ENCODE results near the gene NEFH. TPM values are rescaled to one million over a fixed set of nuclear protein-coding genes. Genes with fewer than 3 reads are reported as not detected.

Gene NEFH
- total RNA-seq, 1 experiment from 2014 or later, result 5.7 TPM

GRCh38 chr22:29433856-29434255, 46.2 kb upstream of the NEFH start:
- H3K27me3 Mint-ChIP-seq (ENCODE audit: low read depth), result peaks cover 13% of the 10 kb centered on the region
- Histone ChIP-seq H2BK15ac (ENCODE audit: low read depth, low read length) (no peak overlapping the region), H3K79me2 (ENCODE audit: insufficient read depth, low read length) (no peaks in the 10 kb centered on the region), H3K9ac (ENCODE audit: extremely low read depth, insufficient read length, low read length) (no peak overlapping the region), H2BK20ac (ENCODE audit: low read depth, low read length, poor library complexity, severe bottlenecking) (no peak overlapping the region), H3K23ac (ENCODE audit: insufficient read length, low read depth, low read length) (no peak overlapping the region), H3K79me1 (ENCODE audit: insufficient read depth, low read depth, low read length, poor library complexity, severe bottlenecking) (no peaks in the 10 kb centered on the region), H3K4me1 (ENCODE audit: insufficient read depth, low read length) (0 out of 2 replicates have a peak, but pooled peaks cover 3% of the 10 kb centered on the region), H3K56ac (ENCODE audit: insufficient read length, low read depth, low read length) (no peak overlapping the region), H3K23me2 (ENCODE audit: insufficient read length, low read depth, low read length, poor library complexity, severe bottlenecking) (no peaks in the 10 kb centered on the region), H2BK5ac (ENCODE audit: insufficient read length, low read length) (no peak overlapping the region), H3K4ac (ENCODE audit: low read depth, low read length) (no peak overlapping the region), H3K27me3 (ENCODE audit: insufficient read depth, low read length) (no peaks in the 10 kb centered on the region), H3K18ac (ENCODE audit: insufficient read length, low read depth, low read length) (no peak overlapping the region), H3K27ac (ENCODE audit: insufficient read length, low read depth, low read length) (no peak overlapping the region), H4K8ac (replicated peaks; ENCODE audit: insufficient read length, low read depth, low read length) (no peak overlapping the region), H4K20me1 (ENCODE audit: control insufficient read depth, insufficient read depth, insufficient read length) (no peaks in the 10 kb centered on the region), H4K5ac (ENCODE audit: insufficient read length, low read depth, low read length) (no peak overlapping the region), H3K4me2 (ENCODE audit: insufficient read depth, insufficient read length, low read length) (no peak overlapping the region), H2BK120ac (ENCODE audit: low read depth, low read length, poor library complexity, severe bottlenecking) (no peak overlapping the region), H3K14ac (ENCODE audit: insufficient read depth, low read length) (no peak overlapping the region), H3T11ph (ENCODE audit: low read length) (no peak overlapping the region), H4K91ac (ENCODE audit: insufficient read length, low read depth, low read length) (no peak overlapping the region), H3K9me3 (ENCODE audit: control insufficient read depth, low read depth, low read length) (no peaks in the 10 kb centered on the region), H2AFZ (ENCODE audit: low read length) (no peak overlapping the region), H2BK12ac (ENCODE audit: insufficient read length, low read depth, low read length) (no peak overlapping the region), H2AK5ac (ENCODE audit: insufficient read length, low read length) (no peak overlapping the region)
- no peaks in the 10 kb centered on the region for H3K9me3 Mint-ChIP-seq
- no peaks in the 10 kb centered on the region for H3K36me3 Mint-ChIP-seq (ENCODE audit: insufficient read depth in 1 of 3, low read depth in 3 of 3)
- no peak overlapping the region for H3K27ac Mint-ChIP-seq
- peaks cover 17 to 18% of the 10 kb centered on the region in 2 experiments for H3K4me1 Mint-ChIP-seq
- TF ChIP-seq CTCF (conservative IDR thresholded peaks at IDR 0.05), result no peak
- no CpG with 5 or more reads among the region's 3 CpGs for WGBS (ENCODE audit: extremely low coverage, insufficient read length, low lambda C conversion rate)
- DNase-seq, result no peak
- H3K4me3 Mint-ChIP-seq, result no peak overlapping the region
